ENCODE results near the gene SMOC2.

DNA sequence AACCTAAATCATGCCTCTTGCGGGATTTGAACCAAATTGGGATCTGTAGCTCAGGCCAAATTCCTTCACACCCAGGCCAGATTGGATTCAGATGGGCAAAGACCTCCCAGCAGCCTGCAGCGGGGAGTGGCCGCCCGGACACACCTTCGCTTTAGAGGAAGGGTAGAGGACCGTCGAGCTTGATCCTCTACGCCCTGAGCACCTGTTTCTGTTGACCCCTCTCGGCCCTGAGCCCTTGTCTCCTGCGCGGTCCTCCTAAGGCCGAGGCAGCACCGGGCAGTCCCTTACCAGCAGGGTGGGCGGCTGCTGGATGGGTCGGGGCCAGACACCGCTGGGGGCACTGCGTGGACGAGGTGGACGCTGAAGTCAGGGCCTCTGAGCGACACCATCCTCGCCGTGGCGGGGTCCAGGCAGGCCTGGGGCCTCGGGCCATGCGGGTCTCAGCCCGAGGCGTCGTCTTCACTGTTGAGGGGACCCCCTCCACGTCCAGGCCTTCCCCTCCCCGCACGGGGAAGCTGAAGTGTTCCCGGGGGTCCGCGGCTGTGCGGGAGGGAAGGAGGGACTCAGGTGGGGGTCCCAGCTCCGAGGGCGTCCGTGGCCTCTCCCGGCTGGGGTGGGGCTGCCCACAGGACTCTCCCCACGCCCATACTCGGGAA is 114.8 kb downstream of the SMOC2 start:
- TF ChIP-seq, protein P1, sequence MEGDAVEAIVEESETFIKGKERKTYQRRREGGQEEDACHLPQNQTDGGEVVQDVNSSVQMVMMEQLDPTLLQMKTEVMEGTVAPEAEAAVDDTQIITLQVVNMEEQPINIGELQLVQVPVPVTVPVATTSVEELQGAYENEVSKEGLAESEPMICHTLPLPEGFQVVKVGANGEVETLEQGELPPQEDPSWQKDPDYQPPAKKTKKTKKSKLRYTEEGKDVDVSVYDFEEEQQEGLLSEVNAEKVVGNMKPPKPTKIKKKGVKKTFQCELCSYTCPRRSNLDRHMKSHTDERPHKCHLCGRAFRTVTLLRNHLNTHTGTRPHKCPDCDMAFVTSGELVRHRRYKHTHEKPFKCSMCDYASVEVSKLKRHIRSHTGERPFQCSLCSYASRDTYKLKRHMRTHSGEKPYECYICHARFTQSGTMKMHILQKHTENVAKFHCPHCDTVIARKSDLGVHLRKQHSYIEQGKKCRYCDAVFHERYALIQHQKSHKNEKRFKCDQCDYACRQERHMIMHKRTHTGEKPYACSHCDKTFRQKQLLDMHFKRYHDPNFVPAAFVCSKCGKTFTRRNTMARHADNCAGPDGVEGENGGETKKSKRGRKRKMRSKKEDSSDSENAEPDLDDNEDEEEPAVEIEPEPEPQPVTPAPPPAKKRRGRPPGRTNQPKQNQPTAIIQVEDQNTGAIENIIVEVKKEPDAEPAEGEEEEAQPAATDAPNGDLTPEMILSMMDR (IDR thresholded peaks at IDR 0.05) = no peak
- TF ChIP-seq EZH2 (IDR thresholded peaks at IDR 0.05; ENCODE audit: borderline replicate concordance, insufficient read depth, low read depth, low read length, poor library complexity, severe bottlenecking) = no peak

All from B cell (primary cell).